Lung (tissue), 12 donors: ENCODE data around the gene CAMK2B. TPM values are rescaled to one million over a fixed set of nuclear protein-coding genes. Genes with fewer than 3 reads are reported as not detected.

Source experiments
- ATAC-seq: fragments of 200-7000 bp; cut with Tn5 transposase; one replicate; pipeline ENCODE4 v1.9.1; 2020; ENCODE audit warnings: moderate number of reproducible peaks; ENCODE audit not compliant: insufficient read depth, low FRiP score
- DNase-seq, 3 donors: peaks; one replicate each; pipeline ENCODE4 v3.0.0-alpha.2; 2013 to 2017
- H3K27ac ChIP-seq, 2 donors: one replicate each; pipeline ENCODE4 v1.5.1; 2013; ENCODE audit warnings: mild to moderate bottlenecking in 2 of 2, moderate library complexity in 2 of 2, control low read depth in 1 of 2, inconsistent platforms in 1 of 2, low read depth in 1 of 2, low read length in 1 of 2
- H3K27me3 ChIP-seq, 3 donors: one replicate each; pipeline ENCODE4 v1.5.1; 2013; ENCODE audit warnings: low read length in 2 of 3; ENCODE audit not compliant: control insufficient read depth in 3 of 3, insufficient read depth in 3 of 3
- H3K36me3 ChIP-seq, 4 donors: one replicate each; pipeline ENCODE4 v1.5.1; 2013; ENCODE audit warnings: low read length in 4 of 4, mild to moderate bottlenecking in 1 of 4, moderate library complexity in 1 of 4; ENCODE audit not compliant: control insufficient read depth in 4 of 4, insufficient read depth in 4 of 4
- H3K4me1 ChIP-seq, 5 donors: one replicate each; pipeline ENCODE4 v1.5.1; 2013; ENCODE audit warnings: low read length in 5 of 5, mild to moderate bottlenecking in 2 of 5, moderate library complexity in 1 of 5; ENCODE audit not compliant: control insufficient read depth in 5 of 5, insufficient read depth in 5 of 5
- H3K4me3 ChIP-seq: one replicate; pipeline ENCODE4 v1.5.1; 2013; ENCODE audit warnings: mild to moderate bottlenecking, control low read depth, moderate library complexity
- H3K9ac ChIP-seq, 2 donors: one replicate each; pipeline ENCODE4 v1.5.1; 2013; ENCODE audit warnings: low read length in 2 of 2, control low read depth in 1 of 2; ENCODE audit not compliant: insufficient read depth in 1 of 2
- H3K9me3 ChIP-seq, 4 donors: one replicate each; pipeline ENCODE4 v1.5.1; 2013; ENCODE audit warnings: low read length in 3 of 4, mild to moderate bottlenecking in 1 of 4, moderate library complexity in 1 of 4; ENCODE audit not compliant: control insufficient read depth in 4 of 4, insufficient read depth in 3 of 4
- WGBS, 2 donors: extraction: QIAGEN DNeasy Blood & Tissue Kit; methylation state at CpG; one replicate each; pipeline ENCODE4 v1.1.7; 2013; 5-methylcytosine and 5-hydroxymethylcytosine counted together
- polyA plus RNA-seq, 2 donors: library from polyadenylated mRNA; stranded (reverse); fragments of 200-250 nt; gene quantifications; one replicate each; pipeline ENCODE4 v1.2.1, GENCODE V29; 2013
- total RNA-seq, 2 donors: library from RNA; depleted of rRNA in 1 of 2; stranded (reverse); fragments of >200 nt in 1 of 2; gene quantifications; one replicate each; pipeline ENCODE4 v1.2.1, GENCODE V29; 2014 to 2021
- TF ChIP-seq, protein P1 (sequence below): IDR thresholded peaks from 2 replicates; pipeline ENCODE4 v1.5.1; 2012; ENCODE audit warnings: mild to moderate bottlenecking; ENCODE audit errors: control extremely low read depth, extremely low read depth
- donor health status: control.
- donor health status: control.
- donor health status: Bipolar disorder and iron deficiency.
- donor health status: healthy.
- donor health status: DM: yes; HTN: yes; CAD: no.

The CAMK2B gene
- total and polyA plus RNA-seq, 4 donors, result 0.12 to 0.80 (median 0.33) TPM

DNA sequence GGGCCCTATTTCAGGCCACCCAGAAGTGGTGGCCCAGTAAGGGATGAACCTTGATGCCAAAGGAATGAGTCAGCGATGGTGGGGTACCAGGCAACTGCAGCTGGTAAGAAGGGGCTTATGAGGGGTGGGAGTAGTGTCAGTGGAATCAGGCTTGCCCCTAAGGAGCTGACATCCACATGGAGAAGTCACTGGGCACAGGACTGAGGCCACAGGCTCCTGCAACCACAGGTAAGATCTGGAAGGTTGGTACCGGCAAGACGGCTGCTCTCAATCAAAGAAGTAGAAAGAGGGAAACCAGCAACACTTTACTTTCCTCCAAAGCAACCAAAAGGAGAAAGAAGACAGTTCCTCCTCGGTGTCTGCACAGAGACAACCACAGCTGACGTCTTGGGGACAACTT, 138.7 kb downstream of the CAMK2B start:
- peaks cover 0 to 10% (median 2%) of the 10 kb centered on the region in 4 donors for H3K9me3 ChIP-seq
- no peak for ATAC-seq
- 67 to 79% methylated on average over 5 of the region's 5 CpGs for WGBS, 2 donors

DNA sequence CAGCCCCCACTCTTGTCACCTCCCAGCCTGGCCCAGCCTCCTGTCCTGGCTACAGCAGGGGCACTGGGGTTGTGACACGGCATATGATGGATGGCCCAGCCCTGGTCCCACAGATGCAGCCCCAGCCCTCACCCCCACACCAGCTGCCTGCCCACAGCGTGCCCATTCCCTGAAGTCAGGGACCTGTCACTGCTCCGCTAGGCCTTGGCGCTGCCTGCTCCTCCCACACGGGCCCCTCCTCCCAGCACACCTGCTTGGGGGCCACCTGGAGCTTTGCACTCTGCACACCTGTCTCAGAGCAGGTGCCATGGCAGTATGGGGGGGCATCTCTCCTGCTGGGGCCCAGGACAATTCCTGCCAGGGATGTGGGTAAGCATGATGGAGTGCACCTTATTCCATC, 139.7 kb downstream of the CAMK2B start:
- 81 to 88% methylated on average over 5 of the region's 5 CpGs for whole genome bisulfite sequencing, 2 donors

More for the DNA sequence above, 138.7 kb downstream of the CAMK2B start:
- H3K27ac ChIP-seq, result no peak overlapping the region
- peaks cover 0 to 8% (median 0%) of the 10 kb centered on the region in 3 donors for H3K27me3 ChIP-seq
- DNase-seq, result no peak
- TF ChIP-seq, protein P1, sequence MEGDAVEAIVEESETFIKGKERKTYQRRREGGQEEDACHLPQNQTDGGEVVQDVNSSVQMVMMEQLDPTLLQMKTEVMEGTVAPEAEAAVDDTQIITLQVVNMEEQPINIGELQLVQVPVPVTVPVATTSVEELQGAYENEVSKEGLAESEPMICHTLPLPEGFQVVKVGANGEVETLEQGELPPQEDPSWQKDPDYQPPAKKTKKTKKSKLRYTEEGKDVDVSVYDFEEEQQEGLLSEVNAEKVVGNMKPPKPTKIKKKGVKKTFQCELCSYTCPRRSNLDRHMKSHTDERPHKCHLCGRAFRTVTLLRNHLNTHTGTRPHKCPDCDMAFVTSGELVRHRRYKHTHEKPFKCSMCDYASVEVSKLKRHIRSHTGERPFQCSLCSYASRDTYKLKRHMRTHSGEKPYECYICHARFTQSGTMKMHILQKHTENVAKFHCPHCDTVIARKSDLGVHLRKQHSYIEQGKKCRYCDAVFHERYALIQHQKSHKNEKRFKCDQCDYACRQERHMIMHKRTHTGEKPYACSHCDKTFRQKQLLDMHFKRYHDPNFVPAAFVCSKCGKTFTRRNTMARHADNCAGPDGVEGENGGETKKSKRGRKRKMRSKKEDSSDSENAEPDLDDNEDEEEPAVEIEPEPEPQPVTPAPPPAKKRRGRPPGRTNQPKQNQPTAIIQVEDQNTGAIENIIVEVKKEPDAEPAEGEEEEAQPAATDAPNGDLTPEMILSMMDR, result no peak
- no peak overlapping the region for H3K4me3 ChIP-seq
- no peaks in the 10 kb centered on the region for H3K36me3 ChIP-seq
- peaks cover 0 to 13% (median 5%) of the 10 kb centered on the region in 5 donors for H3K4me1 ChIP-seq
- no peak overlapping the region for H3K9ac ChIP-seq

GRCh38 chr7:44184873-44185446, 140.4 kb downstream of the CAMK2B start:
- Histone ChIP-seq H3K4me3 (no peak overlapping the region), H3K9me3 (peaks cover 0 to 11% (median 2%) of the 10 kb centered on the region in 4 donors), H3K27me3 (peaks cover 0 to 5% (median 0%) of the 10 kb centered on the region in 3 donors), H3K9ac (no peak overlapping the region), H3K27ac (no peak overlapping the region), H3K36me3 (no peaks in the 10 kb centered on the region), H3K4me1 (peaks cover 0 to 13% (median 5%) of the 10 kb centered on the region in 5 donors)
- TF ChIP-seq, protein P1, result no peak
- DNase-seq (no peak), ATAC-seq (no peak)
- 89 to 92% methylated on average over 2 of the region's 2 CpGs for WGBS, 2 donors

More for the DNA sequence above, 139.7 kb downstream of the CAMK2B start:
- Histone ChIP-seq H3K4me3 (no peak overlapping the region), H3K27me3 (peaks cover 0 to 5% (median 0%) of the 10 kb centered on the region in 3 donors), H3K9me3 (peaks cover 0 to 11% (median 2%) of the 10 kb centered on the region in 4 donors), H3K36me3 (no peaks in the 10 kb centered on the region), H3K27ac (no peak overlapping the region), H3K9ac (no peak overlapping the region), H3K4me1 (peaks cover 0 to 13% (median 5%) of the 10 kb centered on the region in 5 donors)
- TF ChIP-seq, protein P1, result no peak
- ATAC-seq, result no peak
- no peak for DNase-seq
